GM10266 (cell line): Measurements from ENCODE around the gene MED25.

Experiments
- DNase-seq: peaks from one replicate; pipeline ENCODE4 v3.0.0; 2012; ENCODE audit errors: extremely low spot score
- CTCF ChIP-seq: IDR thresholded peaks from 2 replicates; pipeline ENCODE4 v1.5.1; 2012; ENCODE audit warnings: mild to moderate bottlenecking, low read depth; ENCODE audit not compliant: control insufficient read depth, insufficient read depth; ENCODE audit errors: missing control alignments

Gene MED25

DNA sequence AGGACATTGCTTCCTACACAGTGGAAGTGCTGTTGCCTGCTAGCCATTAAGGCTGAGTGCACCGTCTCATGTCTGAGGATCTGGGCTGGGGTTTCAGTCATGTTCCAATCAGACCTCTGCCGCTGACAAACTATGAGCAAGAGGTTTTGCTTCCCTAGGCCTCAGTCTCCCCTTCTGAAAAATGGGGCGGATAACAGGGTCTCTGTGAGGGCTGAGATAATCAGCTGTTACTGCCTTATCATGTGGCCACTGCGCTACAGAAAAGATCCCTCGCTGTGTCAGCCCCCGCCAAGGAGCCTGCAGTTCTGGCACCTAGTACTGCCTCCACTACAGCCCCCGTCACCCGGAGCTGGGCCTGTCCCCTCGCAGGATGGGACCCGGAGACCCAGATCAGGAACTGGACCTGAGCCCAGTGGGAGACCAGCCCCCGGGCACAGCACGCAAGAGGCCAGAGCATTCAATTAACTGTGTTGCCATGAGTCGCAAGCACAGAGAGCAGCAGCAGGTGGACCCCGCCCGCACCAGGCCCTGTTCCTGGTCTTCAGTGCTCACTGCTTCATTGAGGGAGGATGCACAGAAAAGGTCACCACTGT, 52.3 kb downstream of the MED25 start:
- DNase-seq, result no peak
- TF ChIP-seq CTCF, result no peak

GRCh38 chr19:49871349-49871985, 53.4 kb downstream of the MED25 start:
- no peak for TF ChIP-seq CTCF

GRCh38 chr19:49872245-49873128, 54.4 kb downstream of the MED25 start:
- no peak for DNase-seq
- no peak for TF ChIP-seq CTCF

More at GRCh38 chr19:49871349-49871985, 53.4 kb downstream of the MED25 start:
- no peak for DNase-seq

GRCh38 chr19:49873129-49873521, 55.0 kb downstream of the MED25 start:
- DNase-seq, result no peak
- TF ChIP-seq CTCF, result no peak

GRCh38 chr19:49873834-49874233, 55.7 kb downstream of the MED25 start:
- DNase-seq, result no peak
- TF ChIP-seq CTCF, result no peak

DNA sequence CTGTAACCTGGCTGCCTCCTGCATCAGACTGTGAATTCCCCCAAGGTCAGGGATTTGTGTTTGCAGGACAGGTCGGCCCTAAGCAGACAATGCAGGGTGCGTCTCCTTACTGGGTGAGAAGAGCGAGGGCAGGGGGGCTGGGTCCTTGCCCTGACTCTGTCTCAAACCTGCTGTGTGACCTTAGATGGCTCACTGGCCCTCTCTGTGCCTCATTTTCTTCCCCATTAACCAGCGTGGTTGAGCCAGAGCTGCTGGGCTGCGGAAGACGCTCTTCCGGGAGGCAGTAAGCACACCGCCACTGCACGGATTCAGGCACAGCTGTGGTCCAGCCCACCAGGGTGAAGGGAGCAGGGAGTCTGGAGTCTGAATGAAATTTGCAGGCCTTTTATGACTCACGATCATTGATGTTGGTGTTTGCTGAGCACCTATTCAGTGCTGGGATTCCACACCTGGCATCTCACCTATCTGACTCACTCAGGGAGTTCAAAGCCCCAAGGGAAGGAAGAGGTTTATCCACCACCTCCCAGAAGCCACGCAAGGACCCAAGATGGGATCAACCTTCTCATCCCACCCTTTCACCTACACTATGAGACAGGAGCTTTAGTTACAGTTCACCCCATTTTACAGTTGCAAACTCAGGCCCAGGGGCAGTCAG, 56.5 kb downstream of the MED25 start:
- no peak for DNase-seq
- no peak for TF ChIP-seq CTCF
